NCI-H1694 (cell line): ENCODE data around the gene FAM53A.
"Not testable (repeated sequence)": the region's sequence is repeated elsewhere in the genome, so short reads cannot be mapped to it uniquely, and the experiment has no call there.

ENCODE experiments used
- DNase-seq: peaks from one replicate; lab custom pipeline; 2025; lab: John Stamatoyannopoulos, UW

FAM53A gene

GRCh38 chr4:1686440-1687036 is 2.4 kb upstream of the FAM53A start:
- DNase-seq: no peak

- DNase-seq: no peak
These were observed 1.4 kb upstream of the FAM53A start for GRCh38 chr4:1685235-1686150.

GRCh38 chr4:1684506-1685234 is 557 bp upstream of the FAM53A start:
- no peak for DNase-seq

- DNase-seq: no peak
These were observed 815 bp downstream of the FAM53A start for GRCh38 chr4:1683261-1683735.

- no peak for DNase-seq
These were observed 1.3 kb downstream of the FAM53A start for GRCh38 chr4:1682860-1683259.

GRCh38 chr4:1678244-1678643 is 5.9 kb downstream of the FAM53A start:
- no peak for DNase-seq

- no peak for DNase-seq
These were observed 7.2 kb downstream of the FAM53A start for GRCh38 chr4:1676605-1677525.

GRCh38 chr4:1675802-1676137 is 8.3 kb downstream of the FAM53A start:
- DNase-seq: no peak

GRCh38 chr4:1675136-1675801 is 8.8 kb downstream of the FAM53A start:
- no peak for DNase-seq

GRCh38 chr4:1674682-1675081 is 9.4 kb downstream of the FAM53A start:
- no peak for DNase-seq

GRCh38 chr4:1673671-1674070 is 10.4 kb downstream of the FAM53A start:
- DNase-seq: no peak

GRCh38 chr4:1671011-1671410 is 13.1 kb downstream of the FAM53A start:
- not testable (repeated sequence) for DNase-seq

- DNase-seq: no peak
These were observed 13.8 kb downstream of the FAM53A start for GRCh38 chr4:1670279-1670678.

- DNase-seq: no peak
These were observed 14.3 kb downstream of the FAM53A start for GRCh38 chr4:1669850-1670249.

- DNase-seq: no peak
These were observed 14.8 kb downstream of the FAM53A start for GRCh38 chr4:1669270-1669669.

- DNase-seq: no peak
These were observed 15.6 kb downstream of the FAM53A start for GRCh38 chr4:1668488-1668840.

- no peak for DNase-seq
These were observed 16.8 kb downstream of the FAM53A start for GRCh38 chr4:1667273-1667672.

GRCh38 chr4:1666391-1666790 is 17.7 kb downstream of the FAM53A start:
- no peak for DNase-seq

GRCh38 chr4:1664141-1664540 is 20.0 kb downstream of the FAM53A start:
- DNase-seq: no peak

- DNase-seq: no peak
These were observed 20.6 kb downstream of the FAM53A start for GRCh38 chr4:1663549-1663948.

- no peak for DNase-seq
These were observed 22.4 kb downstream of the FAM53A start for GRCh38 chr4:1661695-1662094.
